Measurements from ENCODE around the gene APOL6. TPM values are rescaled to one million over a fixed set of nuclear protein-coding genes. Genes with fewer than 3 reads are reported as not detected.
"Not testable (repeated sequence)": the region's sequence is repeated elsewhere in the genome, so short reads cannot be mapped to it uniquely, and the experiment has no call there.

The APOL6 gene
- total RNA-seq, 1 donor from 2014 or later, result 6.4 TPM

- H3K4me3 ChIP-seq, result no peak overlapping the region
- no peak overlapping the region for H3K27ac ChIP-seq
- no peaks in the 10 kb centered on the region for H3K36me3 ChIP-seq
- H3K4me1 ChIP-seq, result peaks cover 0 to 17% of the 10 kb centered on the region in 2 donors
- no peak for TF ChIP-seq CTCF (IDR thresholded peaks at IDR 0.05)
- H3K9me3 ChIP-seq, result no peaks in the 10 kb centered on the region
- intact Hi-C loops (cut with DNase I), result no loop called here
- H3K27me3 ChIP-seq, result no peaks in the 10 kb centered on the region
- DNase-seq (ENCODE audit: low spot score in 2 of 2), result no peak
Observed at GRCh38 chr22:35618427-35619223, 29.6 kb upstream of the APOL6 start.

- no peak for TF ChIP-seq CTCF (IDR thresholded peaks at IDR 0.05)
- Histone ChIP-seq H3K4me1 (peaks cover 0 to 17% of the 10 kb centered on the region in 2 donors), H3K4me3 (no peak overlapping the region), H3K9me3 (no peaks in the 10 kb centered on the region), H3K27me3 (no peaks in the 10 kb centered on the region), H3K36me3 (no peaks in the 10 kb centered on the region), H3K27ac (no peak overlapping the region)
- no peak for DNase-seq (ENCODE audit: low spot score in 2 of 2)
- intact Hi-C loops (cut with DNase I), result no loop called here
Observed at GRCh38 chr22:35619336-35620094, 28.7 kb upstream of the APOL6 start.

DNA sequence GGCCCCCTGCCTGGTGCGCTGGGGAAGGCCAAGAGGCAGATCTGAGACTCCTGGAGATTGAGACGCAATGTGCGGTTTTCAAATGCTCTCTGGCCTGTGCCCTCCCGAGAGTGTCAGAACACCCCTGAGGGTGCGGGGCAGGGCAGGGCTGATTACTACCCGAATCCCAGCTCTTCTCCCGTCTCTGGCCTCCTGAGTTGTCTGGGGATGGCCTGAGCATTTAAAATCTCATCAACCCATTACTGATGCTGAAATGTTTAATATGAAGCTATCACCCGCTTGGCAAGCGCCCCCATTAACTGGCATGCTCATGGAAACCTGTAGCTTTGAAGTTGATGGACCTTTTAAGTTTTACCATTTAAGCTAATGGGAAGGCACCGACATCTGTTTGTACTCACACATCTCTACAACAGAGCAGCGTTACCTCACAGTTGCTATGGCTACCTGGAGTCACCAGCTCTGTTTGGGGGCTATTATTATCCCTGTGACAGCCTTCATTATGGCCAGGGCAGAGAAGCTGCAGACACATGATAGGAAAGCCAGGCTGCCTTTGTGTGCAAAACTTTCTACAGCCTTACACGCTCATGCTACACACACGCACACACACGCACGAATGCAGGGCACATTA lies 27.5 kb upstream of the APOL6 start:
- Histone ChIP-seq H3K4me1 (peaks cover 0 to 17% of the 10 kb centered on the region in 2 donors), H3K4me3 (no peak overlapping the region), H3K27me3 (no peaks in the 10 kb centered on the region), H3K27ac (no peak overlapping the region), H3K9me3 (no peaks in the 10 kb centered on the region), H3K36me3 (no peaks in the 10 kb centered on the region)
- no peak for DNase-seq (ENCODE audit: low spot score in 2 of 2)
- no peak for TF ChIP-seq CTCF (IDR thresholded peaks at IDR 0.05)
- intact Hi-C loops (cut with DNase I), result no loop called here

DNA sequence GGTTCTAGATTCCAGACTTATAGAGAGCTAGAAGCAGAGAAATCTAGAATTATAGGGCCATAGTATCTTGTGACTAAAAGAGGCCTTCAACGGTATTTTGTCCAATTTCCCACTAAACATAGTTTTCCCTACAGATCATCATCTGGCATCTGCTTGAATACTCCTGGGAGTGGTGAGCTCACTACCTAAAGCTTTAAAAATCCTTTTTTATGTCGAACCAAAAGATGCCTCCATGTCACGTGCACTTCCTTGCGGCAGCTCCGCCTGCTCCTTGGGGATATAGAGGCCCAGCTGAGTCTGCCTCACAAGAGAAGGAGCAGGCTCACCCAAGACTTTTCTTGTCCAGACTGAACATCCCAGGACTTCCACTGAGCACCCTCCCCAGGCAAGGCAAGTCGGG lies 26.8 kb upstream of the APOL6 start:
- Histone ChIP-seq H3K27me3 (no peaks in the 10 kb centered on the region), H3K27ac (no peak overlapping the region), H3K4me1 (peaks cover 0 to 17% of the 10 kb centered on the region in 2 donors), H3K9me3 (no peaks in the 10 kb centered on the region), H3K36me3 (no peaks in the 10 kb centered on the region), H3K4me3 (no peak overlapping the region)
- intact Hi-C loops (cut with DNase I), result no loop called here
- no peak for DNase-seq (ENCODE audit: low spot score in 2 of 2)
- no peak for TF ChIP-seq CTCF (IDR thresholded peaks at IDR 0.05)

- Histone ChIP-seq H3K27ac (no peak overlapping the region), H3K4me1 (peaks cover 0 to 17% of the 10 kb centered on the region in 2 donors), H3K4me3 (no peak overlapping the region), H3K27me3 (no peaks in the 10 kb centered on the region), H3K36me3 (no peaks in the 10 kb centered on the region), H3K9me3 (no peaks in the 10 kb centered on the region)
- intact Hi-C loops (cut with DNase I), result loop anchor here (2.0 kb wide), 1 partner anchor 272 kb away; no protein-coding TSS in a partner anchor
- no peak for DNase-seq (ENCODE audit: low spot score in 2 of 2)
- TF ChIP-seq CTCF (IDR thresholded peaks at IDR 0.05), result no peak
Observed at GRCh38 chr22:35622191-35622913, 25.9 kb upstream of the APOL6 start.

GRCh38 chr22:35623885-35624284 lies 24.4 kb upstream of the APOL6 start:
- not testable (repeated sequence) for H3K9me3 ChIP-seq; H3K27ac ChIP-seq; H3K27me3 ChIP-seq; H3K4me3 ChIP-seq; H3K36me3 ChIP-seq; DNase-seq (ENCODE audit: low spot score in 2 of 2)
- intact Hi-C loops (cut with DNase I), result loop anchor here (2.0 kb wide), 1 partner anchor 273 kb away; no protein-coding TSS in a partner anchor
- H3K4me1 ChIP-seq, result peaks cover 0 to 20% of the 10 kb centered on the region in 2 donors

All from ascending aorta (tissue), 2 donors.